BLaER1 treated with 17β-estradiol and CSF1 and Interleukin-3, amounts not matched to agents 10 nM and 100 nM (cell line): Measurements from ENCODE around the gene C19orf81.

Experiments used
- H3K27ac ChIP-seq, 11 experiments: shearing (Covaris generic); formaldehyde crosslinking; 2 replicates each; pipeline ENCODE4 v1.8.1; 2022
- H3K27me3 ChIP-seq, 11 experiments: shearing (Covaris generic); formaldehyde crosslinking; 2 replicates each; pipeline ENCODE4 v1.8.1; 2022
- H3K36me3 ChIP-seq, 11 experiments: shearing (Covaris generic); formaldehyde crosslinking; 2 replicates each; pipeline ENCODE4 v1.8.1; 2022
- H3K4me1 ChIP-seq, 10 experiments: shearing (Covaris generic); formaldehyde crosslinking; 2 replicates each; pipeline ENCODE4 v1.8.1; 2022
- H3K4me2 ChIP-seq, 11 experiments: shearing (Covaris generic); formaldehyde crosslinking; 2 replicates each; pipeline ENCODE4 v1.8.1; 2022
- H3K4me3 ChIP-seq, 10 experiments: shearing (Covaris generic); formaldehyde crosslinking; 2 replicates each; pipeline ENCODE4 v1.8.1; 2022
- H3K9ac ChIP-seq, 11 experiments: shearing (Covaris generic); formaldehyde crosslinking; 2 replicates each; pipeline ENCODE4 v1.8.1; 2022
- H3K9me3 ChIP-seq, 11 experiments: shearing (Covaris generic); formaldehyde crosslinking; replicated peaks in 1 of 11; 2 replicates each; pipeline ENCODE4 v1.8.1; 2022
- H4K20me1 ChIP-seq, 11 experiments: shearing (Covaris generic); formaldehyde crosslinking; 2 replicates each; pipeline ENCODE4 v1.8.1; 2022
- Cebpa-rat ChIP-seq, 11 experiments: shearing (Covaris generic); IDR thresholded peaks; 2 replicates each; pipeline ENCODE4 v1.8.1; 2022

Gene C19orf81

GRCh38 chr19:50639121-50640112, 9.8 kb upstream of the C19orf81 start, which contains the start of gene SYT3:
TSS of gene SYT3 (minus strand) at chr19:50639881. CDS start at chr19:50637411, 2,470 bp downstream.
- peaks cover 0 to 10% (median 0%) of the 10 kb centered on the region in 11 experiments; a peak in 1 of 22 replicates for H3K27me3 ChIP-seq

GRCh38 chr19:50640368-50640767, 8.9 kb upstream of the C19orf81 start:
- TF ChIP-seq Cebpa-rat (IDR thresholded peaks at IDR 0.05), result no peak
- Histone ChIP-seq H3K9me3 (peaks cover 0 to 4% (median 2%) of the 10 kb centered on the region in 11 experiments; a peak in 7 of 22 replicates), H3K4me3 (peak overlapping the region in 4 of 10 experiments; percentile 77 to 89 (median 86); a peak in 5 of 20 replicates), H3K4me1 (peaks cover 9 to 21% (median 14%) of the 10 kb centered on the region in 10 experiments; a peak in 18 of 20 replicates), H3K9ac (peak overlapping the region in 6 of 11 experiments; percentile 75 to 84 (median 80); a peak in 6 of 22 replicates), H4K20me1 (no peaks in the 10 kb centered on the region), H3K27ac (peak overlapping the region in 2 of 11 experiments; percentile 73 to 80; a peak in 3 of 22 replicates), H3K4me2 (peak overlapping the region; percentile 76 to 100 (median 97); a peak in 21 of 22 replicates), H3K27me3 (peaks cover 0 to 10% (median 0%) of the 10 kb centered on the region in 11 experiments; a peak in 2 of 22 replicates), H3K36me3 (no peaks in the 10 kb centered on the region)

More at GRCh38 chr19:50639121-50640112, 9.8 kb upstream of the C19orf81 start, which contains the start of gene SYT3:
- H3K9ac ChIP-seq, result peak within 1 kb of the TSS; percentile 75 to 85 (median 81)
- no peak for TF ChIP-seq Cebpa-rat (IDR thresholded peaks at IDR 0.05)
- peaks cover 7 to 14% (median 11%) of the 10 kb centered on the region in 11 experiments for H3K9me3 ChIP-seq
- peaks cover 0 to 3% (median 0%) of the 10 kb centered on the region in 11 experiments; a peak in 4 of 22 replicates for H3K36me3 ChIP-seq
- peak within 1 kb of the TSS; percentile 76 to 100 (median 97) for H3K4me2 ChIP-seq
- peak within 1 kb of the TSS; percentile 47 to 83 (median 73); a peak in 21 of 22 replicates for H3K27ac ChIP-seq
- H3K4me1 ChIP-seq, result peaks cover 6 to 18% (median 12%) of the 10 kb centered on the region in 10 experiments; a peak in 18 of 20 replicates
- peak within 1 kb of the TSS; percentile 67 to 89 (median 78) for H3K4me3 ChIP-seq
- H4K20me1 ChIP-seq, result no peaks in the 10 kb centered on the region

DNA sequence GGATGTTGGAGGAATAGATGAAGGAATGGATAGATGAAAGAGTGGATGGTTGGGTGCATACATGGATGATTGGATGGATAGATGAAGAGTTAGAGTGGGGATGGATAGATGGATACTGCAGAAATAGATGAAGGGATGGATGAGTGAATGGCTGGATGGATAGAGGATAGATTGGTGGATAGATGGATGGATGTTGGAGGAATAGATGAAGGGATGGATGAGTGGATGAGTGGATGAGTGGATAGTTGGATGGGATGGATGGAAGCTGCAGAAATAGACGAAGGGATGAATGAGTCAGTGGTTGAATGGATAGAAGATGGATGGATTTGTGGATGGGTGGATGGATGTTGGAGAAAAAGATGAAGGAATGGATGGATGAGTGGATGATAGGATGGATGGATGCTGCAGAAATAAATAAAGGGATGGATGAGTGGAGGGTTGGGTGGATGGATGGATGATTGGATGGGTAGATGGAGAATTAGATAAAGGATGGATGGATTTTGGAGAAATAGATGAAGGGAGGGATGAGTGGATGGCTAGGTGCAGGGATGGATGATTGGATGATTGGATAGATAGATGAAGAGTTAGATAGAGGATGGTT, 4.8 kb upstream of the C19orf81 start:
- TF ChIP-seq Cebpa-rat (IDR thresholded peaks at IDR 0.05), result no peak
- H3K9me3 ChIP-seq, result no peaks in the 10 kb centered on the region
- no peak overlapping the region; a peak in 1 of 22 replicates for H3K4me2 ChIP-seq
- no peak overlapping the region for H3K4me3 ChIP-seq
- no peak overlapping the region for H3K27ac ChIP-seq
- H3K4me1 ChIP-seq, result peaks cover 5 to 52% (median 21%) of the 10 kb centered on the region in 10 experiments; a peak in 19 of 20 replicates
- H3K36me3 ChIP-seq, result no peaks in the 10 kb centered on the region
- H3K27me3 ChIP-seq, result peaks cover 0 to 10% (median 0%) of the 10 kb centered on the region in 11 experiments; a peak in 2 of 22 replicates
- no peaks in the 10 kb centered on the region for H4K20me1 ChIP-seq
- no peak overlapping the region for H3K9ac ChIP-seq

DNA sequence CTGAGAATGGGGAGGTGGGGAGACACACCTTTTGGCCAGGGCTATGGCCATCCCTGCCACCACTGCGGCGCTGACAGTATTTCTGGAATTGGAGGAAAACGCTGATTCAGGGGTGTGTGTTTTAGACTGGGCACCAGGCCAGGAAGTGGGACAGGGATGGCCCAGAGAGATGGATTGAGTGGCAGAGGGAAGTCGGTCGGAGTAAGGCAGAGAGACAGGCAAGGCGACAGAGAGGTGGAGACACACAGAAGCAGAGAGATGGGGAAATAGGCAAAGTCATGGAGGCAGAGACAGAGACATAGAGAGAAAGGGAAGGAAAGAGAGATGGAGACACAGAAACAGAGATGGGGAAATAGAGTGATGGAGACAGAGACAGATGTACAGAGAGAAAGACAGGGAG, 4.1 kb upstream of the C19orf81 start:
- Histone ChIP-seq H3K27me3 (peaks cover 0 to 10% (median 0%) of the 10 kb centered on the region in 11 experiments; a peak in 2 of 22 replicates), H3K27ac (no peak overlapping the region), H3K36me3 (no peaks in the 10 kb centered on the region), H3K4me2 (peak overlapping the region in 3 of 11 experiments; percentile 29 to 68 (median 61); a peak in 4 of 22 replicates), H3K9ac (no peak overlapping the region), H3K4me1 (peaks cover 5 to 56% (median 21%) of the 10 kb centered on the region in 10 experiments; a peak in 18 of 20 replicates), H4K20me1 (no peaks in the 10 kb centered on the region), H3K4me3 (no peak overlapping the region), H3K9me3 (no peaks in the 10 kb centered on the region)
- no peak for TF ChIP-seq Cebpa-rat (IDR thresholded peaks at IDR 0.05)

- Histone ChIP-seq H3K4me1 (peaks cover 5 to 54% (median 20%) of the 10 kb centered on the region in 10 experiments; a peak in 18 of 20 replicates), H3K36me3 (no peaks in the 10 kb centered on the region), H3K4me3 (no peak overlapping the region), H4K20me1 (no peaks in the 10 kb centered on the region), H3K9ac (no peak overlapping the region; a peak in 1 of 22 replicates), H3K27me3 (peaks cover 0 to 10% (median 0%) of the 10 kb centered on the region in 11 experiments; a peak in 2 of 22 replicates), H3K9me3 (no peaks in the 10 kb centered on the region), H3K4me2 (peak overlapping the region in 4 of 11 experiments; percentile 33 to 77 (median 64); a peak in 7 of 22 replicates), H3K27ac (no peak overlapping the region)
- TF ChIP-seq Cebpa-rat (IDR thresholded peaks at IDR 0.05), result no peak
Observed at GRCh38 chr19:50646074-50646807, 3.0 kb upstream of the C19orf81 start.

DNA sequence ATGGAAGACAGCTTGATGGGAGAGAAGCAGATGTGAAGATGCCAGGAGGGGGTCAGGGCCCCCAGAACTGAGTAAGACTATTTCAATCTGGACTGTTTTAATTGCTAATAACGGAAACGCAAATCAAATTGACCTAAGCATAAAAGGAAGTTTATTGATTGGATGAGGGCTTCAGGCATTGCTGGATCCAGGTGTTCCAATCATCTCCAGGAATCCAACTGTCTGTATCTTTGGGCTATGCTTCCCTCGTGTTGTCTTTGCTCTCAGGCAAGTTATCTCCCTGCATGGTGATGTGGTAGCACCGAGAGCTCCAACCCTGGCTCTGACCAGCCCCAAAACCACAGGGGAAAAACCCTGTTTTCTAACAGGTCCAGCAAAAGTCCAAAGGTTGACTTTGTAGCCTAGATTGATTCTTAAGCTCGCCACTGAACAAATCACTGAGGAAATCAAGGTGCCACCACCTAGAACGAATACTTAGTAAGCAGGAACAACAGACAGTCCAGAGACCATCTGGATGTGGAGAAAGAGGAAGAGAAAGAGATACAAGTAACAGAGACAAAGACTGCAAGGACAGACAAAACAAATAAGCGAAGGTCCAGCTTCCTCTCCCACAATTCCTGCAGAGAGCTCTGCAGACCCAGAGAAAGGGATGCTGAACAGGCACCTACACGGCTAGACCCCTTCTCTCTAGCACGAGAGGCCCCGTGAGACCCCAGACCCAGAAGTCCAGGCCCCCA, 1.2 kb upstream of the C19orf81 start:
- Histone ChIP-seq H3K27ac (peak overlapping the region in 5 of 11 experiments; percentile 4 to 56 (median 34); a peak in 7 of 22 replicates), H3K9ac (peak overlapping the region in 2 of 11 experiments; percentile 20 to 32; a peak in 1 of 22 replicates), H3K36me3 (no peaks in the 10 kb centered on the region), H3K4me2 (peak overlapping the region in 5 of 11 experiments; percentile 47 to 71 (median 63); a peak in 10 of 22 replicates), H3K4me3 (no peak overlapping the region), H4K20me1 (no peaks in the 10 kb centered on the region), H3K9me3 (no peaks in the 10 kb centered on the region), H3K4me1 (peaks cover 5 to 54% (median 20%) of the 10 kb centered on the region in 10 experiments; a peak in 18 of 20 replicates), H3K27me3 (peaks cover 0 to 9% (median 0%) of the 10 kb centered on the region in 11 experiments; a peak in 2 of 22 replicates)
- no peak for TF ChIP-seq Cebpa-rat (IDR thresholded peaks at IDR 0.05)

DNA sequence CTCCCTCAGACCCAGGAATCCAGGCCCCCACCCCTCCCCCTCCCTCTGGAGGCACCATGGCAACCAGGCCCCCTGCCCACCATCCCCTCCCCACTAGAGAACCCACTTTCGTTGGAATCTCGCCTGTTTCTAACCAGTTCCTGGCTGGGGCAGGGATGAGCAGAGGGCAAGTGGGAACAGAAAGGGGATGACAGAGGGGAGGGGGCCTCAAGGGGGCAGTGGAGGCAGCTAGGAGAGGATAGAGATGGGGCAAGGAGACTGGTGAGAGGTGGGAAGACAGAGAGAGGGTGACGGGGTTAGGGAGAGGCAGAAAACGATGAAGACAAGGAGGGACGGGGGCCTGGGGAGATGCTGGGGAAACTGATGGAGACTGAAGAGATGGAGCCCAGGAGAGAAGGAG, 586 bp upstream of the C19orf81 start:
- H3K4me2 ChIP-seq, result peak overlapping the region in 6 of 11 experiments; percentile 45 to 71 (median 62); a peak in 8 of 22 replicates
- TF ChIP-seq Cebpa-rat (IDR thresholded peaks at IDR 0.05), result no peak
- peaks cover 5 to 54% (median 20%) of the 10 kb centered on the region in 10 experiments; a peak in 18 of 20 replicates for H3K4me1 ChIP-seq
- no peaks in the 10 kb centered on the region for H3K9me3 ChIP-seq
- no peak overlapping the region for H3K4me3 ChIP-seq
- H3K27me3 ChIP-seq, result peaks cover 0 to 6% (median 0%) of the 10 kb centered on the region in 11 experiments; a peak in 2 of 22 replicates
- H3K27ac ChIP-seq, result peak overlapping the region in 3 of 11 experiments; percentile 4 to 56 (median 54); a peak in 5 of 22 replicates
- H4K20me1 ChIP-seq, result no peaks in the 10 kb centered on the region
- no peaks in the 10 kb centered on the region for H3K36me3 ChIP-seq
- no peak overlapping the region for H3K9ac ChIP-seq
